HEK293 (cell line): ENCODE measurements around the gene SLC22A4.

ENCODE experiments used
- CTCF ChIA-PET: fragments of 350-600 bp; formaldehyde crosslinking; extraction: SDS; loops from one replicate; lab custom pipeline; 2021; ENCODE audit warnings: antibody characterized with exemption; lab: Yijun Ruan, JAX
- POLR2A ChIA-PET: fragments of 300-600 bp; formaldehyde crosslinking; extraction: SDS; loops from one replicate; lab custom pipeline; 2020; ENCODE audit warnings: antibody characterized with exemption, inconsistent platforms; lab: Yijun Ruan, JAX
- H3K27ac ChIP-seq: fragments of 200-500 bp; sonication (Bioruptor generic); 2 replicates; pipeline ENCODE4 v1.5.1; 2014; ENCODE audit warnings: low read depth, low read length, control low read depth, inconsistent platforms; ENCODE audit errors: extremely low read depth
- H3K36me3 ChIP-seq, 2 experiments: fragments of 200-500 bp in 1 of 2; sonication (Bioruptor generic) in 1 of 2; 1 replicate in 1 of 2; 2 replicates in 1 of 2; pipeline ENCODE4 v1.5.1; 2014 to 2017; ENCODE audit warnings: inconsistent platforms in 2 of 2, low read length in 2 of 2; ENCODE audit not compliant: control insufficient read depth in 2 of 2, insufficient read depth in 1 of 2
- H3K4me1 ChIP-seq: fragments of 200-500 bp; sonication (Bioruptor generic); 2 replicates; pipeline ENCODE4 v1.5.1; 2014; ENCODE audit warnings: mild to moderate bottlenecking, low read length, inconsistent platforms; ENCODE audit not compliant: control insufficient read depth, insufficient read depth
- H3K4me3 ChIP-seq: 2 replicates; pipeline ENCODE4 v1.5.1; 2011; ENCODE audit warnings: low read depth, mild to moderate bottlenecking, control low read depth, low read length, moderate library complexity
- H3K9me3 ChIP-seq: fragments of 200-500 bp; sonication (Bioruptor generic); 2 replicates; pipeline ENCODE4 v1.5.1; 2014; ENCODE audit warnings: low read depth, low read length, inconsistent platforms; ENCODE audit not compliant: control insufficient read depth, insufficient read depth
- MEIS1 ChIP-seq: sonication (generic); formaldehyde crosslinking; IDR thresholded peaks from 2 replicates; pipeline ENCODE4 v1.8.1; 2022; ENCODE audit warnings: missing genetic modification reagents, mild to moderate bottlenecking, borderline replicate concordance
- OVOL3 ChIP-seq: fragments of 450-650 bp; formaldehyde crosslinking; IDR thresholded peaks from 2 replicates; pipeline ENCODE4 v1.5.1; 2016; ENCODE audit warnings: missing biosample characterization, missing genetic modification characterization
- SP3 ChIP-seq: fragments of 450-650 bp; formaldehyde crosslinking; IDR thresholded peaks from 2 replicates; pipeline ENCODE4 v1.5.1; 2016; ENCODE audit warnings: missing biosample characterization, missing genetic modification characterization
- YY2 ChIP-seq: fragments of 450-650 bp; formaldehyde crosslinking; IDR thresholded peaks from 2 replicates; pipeline ENCODE4 v1.5.1; 2016; ENCODE audit warnings: missing biosample characterization, missing genetic modification characterization
- ZBTB8A ChIP-seq: fragments of 450-650 bp; formaldehyde crosslinking; IDR thresholded peaks from 2 replicates; pipeline ENCODE4 v1.5.1; 2016; ENCODE audit warnings: missing biosample characterization, missing genetic modification characterization
- ZIC2 ChIP-seq: fragments of 450-650 bp; formaldehyde crosslinking; IDR thresholded peaks from 2 replicates; pipeline ENCODE4 v1.5.1; 2016; ENCODE audit warnings: missing biosample characterization, missing genetic modification characterization
- ZNF121 ChIP-seq: fragments of 450-650 bp; formaldehyde crosslinking; IDR thresholded peaks from 2 replicates; pipeline ENCODE4 v1.5.1; 2016; ENCODE audit warnings: missing biosample characterization, missing genetic modification characterization
- ZNF169 ChIP-seq: fragments of 450-650 bp; formaldehyde crosslinking; IDR thresholded peaks from 2 replicates; pipeline ENCODE4 v1.5.1; 2016; ENCODE audit warnings: missing biosample characterization, missing genetic modification characterization
- ZNF18 ChIP-seq: fragments of 450-650 bp; formaldehyde crosslinking; IDR thresholded peaks from 2 replicates; pipeline ENCODE4 v1.5.1; 2016; ENCODE audit warnings: missing biosample characterization, missing genetic modification characterization
- ZNF19 ChIP-seq: fragments of 450-650 bp; formaldehyde crosslinking; IDR thresholded peaks from 2 replicates; pipeline ENCODE4; 2016; ENCODE audit warnings: missing biosample characterization, missing genetic modification characterization, low read depth
- ZNF239 ChIP-seq: fragments of 450-650 bp; formaldehyde crosslinking; IDR thresholded peaks from 2 replicates; pipeline ENCODE4 v1.5.1; 2016; ENCODE audit warnings: missing biosample characterization, missing genetic modification characterization
- ZNF366 ChIP-seq: fragments of 450-650 bp; formaldehyde crosslinking; conservative IDR thresholded peaks from 2 replicates; pipeline ENCODE4 v1.5.1; 2016; ENCODE audit warnings: missing biosample characterization, missing genetic modification characterization
- ZNF510 ChIP-seq: fragments of 450-650 bp; formaldehyde crosslinking; IDR thresholded peaks from 2 replicates; pipeline ENCODE4 v1.5.1; 2018; ENCODE audit warnings: mild to moderate bottlenecking, missing genetic modification characterization, missing biosample characterization; ENCODE audit not compliant: insufficient replicate concordance
- ZNF530 ChIP-seq: fragments of 450-650 bp; formaldehyde crosslinking; IDR thresholded peaks from 2 replicates; pipeline ENCODE4 v1.5.1; 2016; ENCODE audit warnings: low read depth, missing biosample characterization, missing genetic modification characterization
- ZNF558 ChIP-seq: fragments of 450-650 bp; formaldehyde crosslinking; IDR thresholded peaks from 2 replicates; pipeline ENCODE4 v1.5.1; 2016; ENCODE audit warnings: missing biosample characterization, missing genetic modification characterization
- ZNF639 ChIP-seq: fragments of 450-650 bp; formaldehyde crosslinking; IDR thresholded peaks from 2 replicates; pipeline ENCODE4 v1.5.1; 2016; ENCODE audit warnings: missing biosample characterization, missing genetic modification characterization
- ZNF707 ChIP-seq: fragments of 450-650 bp; formaldehyde crosslinking; IDR thresholded peaks from 2 replicates; pipeline ENCODE4 v1.5.1; 2016; ENCODE audit warnings: missing biosample characterization, missing genetic modification characterization
- TF ChIP-seq, protein P1 (sequence below): fragments of 450-650 bp; formaldehyde crosslinking; IDR thresholded peaks from 2 replicates; pipeline ENCODE4 v1.5.1; 2016; ENCODE audit warnings: missing biosample characterization, missing genetic modification characterization
- TF ChIP-seq, protein P2 (sequence below): fragments of 450-650 bp; formaldehyde crosslinking; IDR thresholded peaks from 2 replicates; pipeline ENCODE4 v1.5.1; 2016; ENCODE audit warnings: missing biosample characterization, missing genetic modification characterization
- TF ChIP-seq, protein P3 (sequence below): fragments of 450-650 bp; IDR thresholded peaks from 2 replicates; pipeline ENCODE4 v1.5.1; 2018; ENCODE audit warnings: missing biosample characterization, mild to moderate bottlenecking, missing genetic modification characterization

The SLC22A4 gene

DNA sequence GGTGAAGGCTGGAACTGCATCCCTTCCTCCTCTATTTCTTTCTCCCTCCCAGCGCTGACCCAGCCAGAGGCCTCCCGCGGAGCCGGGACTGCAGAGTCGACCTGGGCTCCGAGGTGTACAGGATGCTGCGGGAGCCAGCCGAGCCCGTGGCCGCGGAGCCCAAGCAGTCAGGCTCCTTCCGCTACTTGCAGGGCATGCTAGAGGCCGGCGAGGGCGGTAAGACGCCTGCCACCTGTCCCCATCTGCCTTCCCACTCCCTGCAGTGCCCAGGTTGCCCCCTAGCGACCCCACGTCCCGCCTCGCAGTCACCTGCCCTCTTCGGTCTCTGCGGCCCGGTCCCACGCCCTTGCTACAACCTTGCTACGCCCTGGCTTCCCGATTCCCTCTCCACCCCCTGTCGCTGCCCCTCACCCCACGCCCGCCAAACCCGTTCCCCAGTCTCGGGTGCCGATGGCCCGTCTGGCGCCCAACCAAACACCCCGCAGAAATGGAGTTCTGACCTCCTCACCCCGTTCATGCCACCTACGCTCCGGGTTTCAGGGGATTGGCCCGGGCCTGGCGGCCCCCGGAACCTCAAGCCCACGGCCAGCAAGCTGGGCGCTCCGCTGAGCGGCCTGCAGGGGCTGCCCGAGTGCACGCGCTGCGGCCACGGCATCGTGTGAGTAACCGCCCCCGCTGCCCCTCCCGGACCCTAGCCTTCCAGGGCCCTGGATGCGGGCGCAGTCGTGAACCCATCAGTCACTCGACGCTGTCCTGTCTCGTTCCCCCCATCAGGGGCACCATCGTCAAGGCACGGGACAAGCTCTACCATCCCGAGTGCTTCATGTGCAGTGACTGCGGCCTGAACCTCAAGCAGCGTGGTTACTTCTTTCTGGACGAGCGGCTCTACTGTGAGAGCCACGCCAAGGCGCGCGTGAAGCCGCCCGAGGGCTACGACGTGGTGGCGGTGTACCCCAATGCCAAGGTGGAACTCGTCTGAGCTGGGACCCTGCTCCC is 22.6 kb upstream of the SLC22A4 start:
- H3K9me3 ChIP-seq = no peaks in the 10 kb centered on the region
- CTCF ChIA-PET = interaction anchor here (0.6 to 2.5 kb wide), 17 partner anchors 12 to 684 kb away, joined by 3 to 24 read pairs (median 5); partner anchors contain the start of genes PDLIM4, SLC22A4 and SLC22A5
- POLR2A ChIA-PET = interaction anchor here (2.5 kb wide), 1 partner anchor 22 kb away, joined by 10 read pairs; the partner anchor contains the start of gene SLC22A4
- TF ChIP-seq ZIC2 (tag by site-specific recombination) (no peak), ZNF558 (tag by site-specific recombination) (no peak), ZBTB8A (tag by site-specific recombination) (no peak), ZNF121 (tag by site-specific recombination) (no peak), ZNF530 (tag by site-specific recombination) (no peak), ZNF18 (tag by site-specific recombination) (no peak), OVOL3 (no peak), ZNF239 (no peak), ZNF510 (tag by site-specific recombination) (no peak), SP3 (tag by site-specific recombination) (no peak), ZNF366 (no peak), YY2 (tag by site-specific recombination) (no peak), MEIS1 (CRISPR knock-in tag) (no peak), ZNF169 (tag by site-specific recombination) (no peak), ZNF639 (no peak), ZNF19 (no peak), ZNF707 (tag by site-specific recombination) (no peak)
- TF ChIP-seq, protein P1, sequence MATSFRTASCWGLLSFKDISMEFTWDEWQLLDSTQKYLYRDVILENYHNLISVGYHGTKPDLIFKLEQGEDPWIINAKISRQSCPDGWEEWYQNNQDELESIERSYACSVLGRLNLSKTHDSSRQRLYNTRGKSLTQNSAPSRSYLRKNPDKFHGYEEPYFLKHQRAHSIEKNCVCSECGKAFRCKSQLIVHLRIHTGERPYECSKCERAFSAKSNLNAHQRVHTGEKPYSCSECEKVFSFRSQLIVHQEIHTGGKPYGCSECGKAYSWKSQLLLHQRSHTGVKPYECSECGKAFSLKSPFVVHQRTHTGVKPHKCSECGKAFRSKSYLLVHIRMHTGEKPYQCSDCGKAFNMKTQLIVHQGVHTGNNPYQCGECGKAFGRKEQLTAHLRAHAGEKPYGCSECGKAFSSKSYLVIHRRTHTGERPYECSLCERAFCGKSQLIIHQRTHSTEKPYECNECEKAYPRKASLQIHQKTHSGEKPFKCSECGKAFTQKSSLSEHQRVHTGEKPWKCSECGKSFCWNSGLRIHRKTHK = no peak
- TF ChIP-seq, protein P2, sequence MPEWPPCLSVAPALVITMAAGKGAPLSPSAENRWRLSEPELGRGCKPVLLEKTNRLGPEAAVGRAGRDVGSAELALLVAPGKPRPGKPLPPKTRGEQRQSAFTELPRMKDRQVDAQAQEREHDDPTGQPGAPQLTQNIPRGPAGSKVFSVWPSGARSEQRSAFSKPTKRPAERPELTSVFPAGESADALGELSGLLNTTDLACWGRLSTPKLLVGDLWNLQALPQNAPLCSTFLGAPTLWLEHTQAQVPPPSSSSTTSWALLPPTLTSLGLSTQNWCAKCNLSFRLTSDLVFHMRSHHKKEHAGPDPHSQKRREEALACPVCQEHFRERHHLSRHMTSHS = no peak
- TF ChIP-seq, protein P3, sequence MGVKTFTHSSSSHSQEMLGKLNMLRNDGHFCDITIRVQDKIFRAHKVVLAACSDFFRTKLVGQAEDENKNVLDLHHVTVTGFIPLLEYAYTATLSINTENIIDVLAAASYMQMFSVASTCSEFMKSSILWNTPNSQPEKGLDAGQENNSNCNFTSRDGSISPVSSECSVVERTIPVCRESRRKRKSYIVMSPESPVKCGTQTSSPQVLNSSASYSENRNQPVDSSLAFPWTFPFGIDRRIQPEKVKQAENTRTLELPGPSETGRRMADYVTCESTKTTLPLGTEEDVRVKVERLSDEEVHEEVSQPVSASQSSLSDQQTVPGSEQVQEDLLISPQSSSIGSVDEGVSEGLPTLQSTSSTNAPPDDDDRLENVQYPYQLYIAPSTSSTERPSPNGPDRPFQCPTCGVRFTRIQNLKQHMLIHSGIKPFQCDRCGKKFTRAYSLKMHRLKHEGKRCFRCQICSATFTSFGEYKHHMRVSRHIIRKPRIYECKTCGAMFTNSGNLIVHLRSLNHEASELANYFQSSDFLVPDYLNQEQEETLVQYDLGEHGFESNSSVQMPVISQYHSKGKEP = no peak
- TF ChIP-seq, all 188 proteins: peak for 0
- Histone ChIP-seq H3K4me1 (no peaks in the 10 kb centered on the region), H3K4me3 (no peak overlapping the region), H3K27ac (no peak overlapping the region), H3K36me3 (no peaks in the 10 kb centered on the region)
